Measurements from ENCODE around the gene SYNGR3. TPM values are rescaled to one million over a fixed set of nuclear protein-coding genes. Genes with fewer than 3 reads are reported as not detected.

SYNGR3 gene
- total and polyA plus RNA-seq, 2 of the 13 experiments (the other 11 are each of a cell fraction or from before 2014, with no cell fraction given): 0.97 to 5.7 TPM

DNA sequence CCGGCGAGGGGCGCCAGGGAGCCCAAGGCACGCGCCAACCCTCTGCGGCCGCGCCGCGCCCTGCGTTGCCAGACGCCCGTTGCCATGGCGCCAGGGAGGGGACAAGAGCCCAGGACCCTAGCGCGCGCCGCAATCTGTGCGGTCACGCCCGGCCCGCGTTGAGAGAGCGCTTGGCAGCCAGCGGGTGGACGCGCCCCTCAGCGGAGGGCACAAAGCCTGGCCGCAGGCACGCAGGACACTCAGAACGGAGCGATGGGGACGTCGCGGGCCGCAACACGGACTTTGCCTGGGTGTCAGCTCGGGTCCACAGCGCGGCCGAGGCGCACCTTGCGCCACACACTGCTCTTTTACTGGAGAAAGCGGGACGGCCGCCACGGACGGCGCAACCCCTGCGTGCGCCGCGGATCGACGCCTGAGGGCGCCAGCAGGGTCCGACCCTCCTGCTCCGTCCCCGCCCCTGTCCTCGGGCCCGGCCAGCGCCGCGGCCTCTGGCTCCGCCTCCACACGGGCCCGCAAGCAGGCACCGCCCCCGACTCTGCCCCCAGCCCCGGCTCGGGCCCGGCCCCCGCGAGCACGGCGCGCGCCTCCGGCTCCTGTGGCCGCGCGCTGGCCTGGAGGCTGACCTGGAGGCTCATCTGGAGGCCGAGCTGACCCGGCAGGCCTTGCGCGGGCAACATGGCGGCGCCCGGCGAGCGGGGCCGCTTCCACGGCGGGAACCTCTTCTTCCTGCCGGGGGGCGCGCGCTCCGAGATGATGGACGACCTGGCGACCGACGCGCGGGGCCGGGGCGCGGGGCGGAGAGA is 6.0 kb upstream of the SYNGR3 start, which contains the start of gene GFER (continued):
- TF ChIP-seq JDP2 (CRISPR knock-in tag; IDR thresholded peaks at IDR 0.05; ENCODE audit: borderline replicate concordance) (no peak), NCOR1 (IDR thresholded peaks at IDR 0.05; ENCODE audit: borderline replicate concordance, low read length) (peak; percentile 71; the same call in 1 of the 2 replicates), REXO4 (CRISPR knock-in tag; IDR thresholded peaks at IDR 0.05; ENCODE audit: borderline replicate concordance) (no peak; the same call in 1 of the 2 replicates), GTF3A (CRISPR knock-in tag; conservative IDR thresholded peaks at IDR 0.05) (0 out of 2 replicates have a peak, but pooled peaks have one; percentile 1), ZFP1 (CRISPR knock-in tag; IDR thresholded peaks at IDR 0.05) (no peak; the same call in 1 of the 2 replicates), ZNF101 (CRISPR knock-in tag; IDR thresholded peaks at IDR 0.05; ENCODE audit: borderline replicate concordance, low read depth) (no peak), CCDC6 (CRISPR knock-in tag; IDR thresholded peaks at IDR 0.05) (peak; percentile 91)
- TF ChIP-seq, protein P1, sequence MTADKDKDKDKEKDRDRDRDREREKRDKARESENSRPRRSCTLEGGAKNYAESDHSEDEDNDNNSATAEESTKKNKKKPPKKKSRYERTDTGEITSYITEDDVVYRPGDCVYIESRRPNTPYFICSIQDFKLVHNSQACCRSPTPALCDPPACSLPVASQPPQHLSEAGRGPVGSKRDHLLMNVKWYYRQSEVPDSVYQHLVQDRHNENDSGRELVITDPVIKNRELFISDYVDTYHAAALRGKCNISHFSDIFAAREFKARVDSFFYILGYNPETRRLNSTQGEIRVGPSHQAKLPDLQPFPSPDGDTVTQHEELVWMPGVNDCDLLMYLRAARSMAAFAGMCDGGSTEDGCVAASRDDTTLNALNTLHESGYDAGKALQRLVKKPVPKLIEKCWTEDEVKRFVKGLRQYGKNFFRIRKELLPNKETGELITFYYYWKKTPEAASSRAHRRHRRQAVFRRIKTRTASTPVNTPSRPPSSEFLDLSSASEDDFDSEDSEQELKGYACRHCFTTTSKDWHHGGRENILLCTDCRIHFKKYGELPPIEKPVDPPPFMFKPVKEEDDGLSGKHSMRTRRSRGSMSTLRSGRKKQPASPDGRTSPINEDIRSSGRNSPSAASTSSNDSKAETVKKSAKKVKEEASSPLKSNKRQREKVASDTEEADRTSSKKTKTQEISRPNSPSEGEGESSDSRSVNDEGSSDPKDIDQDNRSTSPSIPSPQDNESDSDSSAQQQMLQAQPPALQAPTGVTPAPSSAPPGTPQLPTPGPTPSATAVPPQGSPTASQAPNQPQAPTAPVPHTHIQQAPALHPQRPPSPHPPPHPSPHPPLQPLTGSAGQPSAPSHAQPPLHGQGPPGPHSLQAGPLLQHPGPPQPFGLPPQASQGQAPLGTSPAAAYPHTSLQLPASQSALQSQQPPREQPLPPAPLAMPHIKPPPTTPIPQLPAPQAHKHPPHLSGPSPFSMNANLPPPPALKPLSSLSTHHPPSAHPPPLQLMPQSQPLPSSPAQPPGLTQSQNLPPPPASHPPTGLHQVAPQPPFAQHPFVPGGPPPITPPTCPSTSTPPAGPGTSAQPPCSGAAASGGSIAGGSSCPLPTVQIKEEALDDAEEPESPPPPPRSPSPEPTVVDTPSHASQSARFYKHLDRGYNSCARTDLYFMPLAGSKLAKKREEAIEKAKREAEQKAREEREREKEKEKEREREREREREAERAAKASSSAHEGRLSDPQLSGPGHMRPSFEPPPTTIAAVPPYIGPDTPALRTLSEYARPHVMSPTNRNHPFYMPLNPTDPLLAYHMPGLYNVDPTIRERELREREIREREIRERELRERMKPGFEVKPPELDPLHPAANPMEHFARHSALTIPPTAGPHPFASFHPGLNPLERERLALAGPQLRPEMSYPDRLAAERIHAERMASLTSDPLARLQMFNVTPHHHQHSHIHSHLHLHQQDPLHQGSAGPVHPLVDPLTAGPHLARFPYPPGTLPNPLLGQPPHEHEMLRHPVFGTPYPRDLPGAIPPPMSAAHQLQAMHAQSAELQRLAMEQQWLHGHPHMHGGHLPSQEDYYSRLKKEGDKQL (CRISPR knock-in tag; IDR thresholded peaks at IDR 0.05; ENCODE audit: low read depth): 0 out of 2 replicates have a peak, but pooled peaks have one; percentile 13
- TF ChIP-seq, protein P2, sequence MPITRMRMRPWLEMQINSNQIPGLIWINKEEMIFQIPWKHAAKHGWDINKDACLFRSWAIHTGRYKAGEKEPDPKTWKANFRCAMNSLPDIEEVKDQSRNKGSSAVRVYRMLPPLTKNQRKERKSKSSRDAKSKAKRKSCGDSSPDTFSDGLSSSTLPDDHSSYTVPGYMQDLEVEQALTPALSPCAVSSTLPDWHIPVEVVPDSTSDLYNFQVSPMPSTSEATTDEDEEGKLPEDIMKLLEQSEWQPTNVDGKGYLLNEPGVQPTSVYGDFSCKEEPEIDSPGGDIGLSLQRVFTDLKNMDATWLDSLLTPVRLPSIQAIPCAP (CRISPR knock-in tag; IDR thresholded peaks at IDR 0.05; ENCODE audit: low read depth): no peak
- TF ChIP-seq, protein P3, sequence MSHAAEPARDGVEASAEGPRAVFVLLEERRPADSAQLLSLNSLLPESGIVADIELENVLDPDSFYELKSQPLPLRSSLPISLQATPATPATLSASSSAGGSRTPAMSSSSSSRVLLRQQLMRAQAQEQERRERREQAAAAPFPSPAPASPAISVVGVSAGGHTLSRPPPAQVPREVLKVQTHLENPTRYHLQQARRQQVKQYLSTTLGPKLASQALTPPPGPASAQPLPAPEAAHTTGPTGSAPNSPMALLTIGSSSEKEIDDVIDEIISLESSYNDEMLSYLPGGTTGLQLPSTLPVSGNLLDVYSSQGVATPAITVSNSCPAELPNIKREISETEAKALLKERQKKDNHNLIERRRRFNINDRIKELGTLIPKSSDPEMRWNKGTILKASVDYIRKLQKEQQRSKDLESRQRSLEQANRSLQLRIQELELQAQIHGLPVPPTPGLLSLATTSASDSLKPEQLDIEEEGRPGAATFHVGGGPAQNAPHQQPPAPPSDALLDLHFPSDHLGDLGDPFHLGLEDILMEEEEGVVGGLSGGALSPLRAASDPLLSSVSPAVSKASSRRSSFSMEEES (CRISPR knock-in tag; IDR thresholded peaks at IDR 0.05): no peak
- TF ChIP-seq, protein P4, sequence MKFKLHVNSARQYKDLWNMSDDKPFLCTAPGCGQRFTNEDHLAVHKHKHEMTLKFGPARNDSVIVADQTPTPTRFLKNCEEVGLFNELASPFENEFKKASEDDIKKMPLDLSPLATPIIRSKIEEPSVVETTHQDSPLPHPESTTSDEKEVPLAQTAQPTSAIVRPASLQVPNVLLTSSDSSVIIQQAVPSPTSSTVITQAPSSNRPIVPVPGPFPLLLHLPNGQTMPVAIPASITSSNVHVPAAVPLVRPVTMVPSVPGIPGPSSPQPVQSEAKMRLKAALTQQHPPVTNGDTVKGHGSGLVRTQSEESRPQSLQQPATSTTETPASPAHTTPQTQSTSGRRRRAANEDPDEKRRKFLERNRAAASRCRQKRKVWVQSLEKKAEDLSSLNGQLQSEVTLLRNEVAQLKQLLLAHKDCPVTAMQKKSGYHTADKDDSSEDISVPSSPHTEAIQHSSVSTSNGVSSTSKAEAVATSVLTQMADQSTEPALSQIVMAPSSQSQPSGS (CRISPR knock-in tag; IDR thresholded peaks at IDR 0.05): 0 out of 2 replicates have a peak, but pooled peaks have one; percentile 40
- TF ChIP-seq, protein P5, sequence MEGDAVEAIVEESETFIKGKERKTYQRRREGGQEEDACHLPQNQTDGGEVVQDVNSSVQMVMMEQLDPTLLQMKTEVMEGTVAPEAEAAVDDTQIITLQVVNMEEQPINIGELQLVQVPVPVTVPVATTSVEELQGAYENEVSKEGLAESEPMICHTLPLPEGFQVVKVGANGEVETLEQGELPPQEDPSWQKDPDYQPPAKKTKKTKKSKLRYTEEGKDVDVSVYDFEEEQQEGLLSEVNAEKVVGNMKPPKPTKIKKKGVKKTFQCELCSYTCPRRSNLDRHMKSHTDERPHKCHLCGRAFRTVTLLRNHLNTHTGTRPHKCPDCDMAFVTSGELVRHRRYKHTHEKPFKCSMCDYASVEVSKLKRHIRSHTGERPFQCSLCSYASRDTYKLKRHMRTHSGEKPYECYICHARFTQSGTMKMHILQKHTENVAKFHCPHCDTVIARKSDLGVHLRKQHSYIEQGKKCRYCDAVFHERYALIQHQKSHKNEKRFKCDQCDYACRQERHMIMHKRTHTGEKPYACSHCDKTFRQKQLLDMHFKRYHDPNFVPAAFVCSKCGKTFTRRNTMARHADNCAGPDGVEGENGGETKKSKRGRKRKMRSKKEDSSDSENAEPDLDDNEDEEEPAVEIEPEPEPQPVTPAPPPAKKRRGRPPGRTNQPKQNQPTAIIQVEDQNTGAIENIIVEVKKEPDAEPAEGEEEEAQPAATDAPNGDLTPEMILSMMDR (CRISPR knock-in tag; IDR thresholded peaks at IDR 0.05): peak; percentile 72

Data from HepG2 (cell line).